ENCODE measurements around the gene ABCC9.
"Not testable (repeated sequence)": the region's sequence is repeated elsewhere in the genome, so short reads cannot be mapped to it uniquely, and the experiment has no call there.

Gene ABCC9

DNA sequence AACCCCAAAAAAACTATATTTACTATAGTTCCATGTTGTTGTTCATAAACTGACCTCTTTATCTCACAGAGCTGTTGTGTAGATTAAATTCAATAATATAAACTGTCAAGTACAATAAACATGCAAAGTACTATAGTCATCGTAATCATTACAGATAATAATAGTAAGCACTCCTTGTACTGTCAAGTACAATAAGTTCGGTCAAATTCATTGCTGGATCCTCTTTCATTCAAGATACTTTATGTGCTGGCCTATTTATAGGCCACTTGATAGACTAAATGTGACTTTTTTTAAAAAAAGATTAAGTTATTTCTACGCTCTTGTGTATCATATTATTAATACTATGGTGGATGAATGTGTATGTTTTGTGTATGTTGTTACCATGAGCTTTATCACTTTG is 127.5 kb downstream of the ABCC9 start:
- no peak for DNase-seq

GRCh38 chr12:21813125-21813524 is 128.1 kb downstream of the ABCC9 start:
- DNase-seq: no peak

GRCh38 chr12:21812340-21812739 is 128.9 kb downstream of the ABCC9 start:
- DNase-seq: not testable (repeated sequence)

DNA sequence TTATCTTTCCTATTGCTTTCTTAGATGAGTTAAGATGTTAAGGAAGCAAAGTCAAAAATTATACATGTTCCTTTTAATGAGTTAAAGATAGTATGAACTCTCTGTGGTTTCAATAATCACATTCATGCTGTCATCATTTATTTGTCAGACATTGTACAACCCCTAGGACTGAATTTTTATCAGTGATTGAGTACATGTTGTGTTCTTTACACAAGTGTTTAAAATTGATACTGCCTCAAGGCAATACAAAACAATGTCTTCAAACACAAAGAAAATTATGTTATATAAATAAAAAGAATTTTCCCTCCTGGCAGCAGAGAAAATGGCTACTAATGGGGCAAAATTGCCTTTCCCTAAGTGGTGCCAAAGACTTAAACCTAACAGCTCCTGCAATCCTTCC is 132.1 kb downstream of the ABCC9 start:
- no peak for DNase-seq

- no peak for DNase-seq
Measured at GRCh38 chr12:21806255-21806654, 135.0 kb downstream of the ABCC9 start.

GRCh38 chr12:21801522-21802288 is 139.5 kb downstream of the ABCC9 start:
- no peak for DNase-seq

GRCh38 chr12:21800011-21800410 is 141.2 kb downstream of the ABCC9 start:
- no peak for DNase-seq

DNA sequence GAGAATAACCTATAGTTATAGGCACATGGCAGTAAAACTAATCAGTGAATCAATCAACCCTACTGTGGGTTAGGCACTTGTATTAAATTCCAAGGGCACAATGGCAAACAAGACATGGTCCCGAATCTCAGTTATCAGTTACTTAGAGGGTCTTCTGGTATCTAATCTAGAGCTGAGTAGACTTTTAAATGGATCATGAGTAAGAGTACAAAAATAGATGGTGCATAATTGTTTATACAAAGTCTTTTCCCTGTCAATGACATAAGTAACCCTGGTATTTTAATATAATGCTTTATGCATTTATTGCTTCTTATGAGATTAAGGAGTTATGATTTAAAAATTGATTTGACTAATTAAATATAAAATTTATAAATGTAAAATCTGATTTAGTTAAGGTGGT is 143.7 kb downstream of the ABCC9 start:
- no peak for DNase-seq

DNA sequence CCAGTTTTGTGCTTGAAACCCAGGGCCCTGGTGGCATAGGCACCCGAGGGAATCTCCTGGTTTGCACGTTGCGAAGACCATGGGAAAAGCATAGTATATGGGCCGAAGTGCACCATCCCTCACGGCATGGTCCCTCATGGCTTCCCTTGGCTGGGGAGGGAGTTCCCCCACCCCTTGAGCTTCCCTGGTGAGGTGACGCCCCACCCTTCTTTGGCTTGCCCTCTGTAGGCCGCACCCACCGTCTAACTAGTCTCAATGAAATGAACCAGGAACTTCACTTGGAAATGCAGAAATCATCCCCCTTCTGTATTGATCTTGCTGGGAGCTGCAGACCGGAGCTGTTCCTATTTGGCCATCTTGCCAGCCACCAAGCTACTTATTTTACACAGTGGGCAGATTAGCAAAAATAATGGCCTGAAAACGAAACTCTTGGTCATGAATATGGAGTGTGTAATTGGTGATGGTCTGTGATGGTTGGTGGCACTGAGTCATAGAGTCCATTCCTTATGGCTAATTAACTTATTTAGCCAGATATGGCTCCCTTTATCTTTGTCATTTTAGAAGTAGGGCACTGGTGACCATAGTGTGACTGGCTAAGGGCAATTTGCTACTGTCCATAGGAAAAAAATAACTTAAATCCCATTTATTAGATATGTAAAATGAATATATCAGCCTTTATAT is 145.4 kb downstream of the ABCC9 start:
- DNase-seq: no peak

DNA sequence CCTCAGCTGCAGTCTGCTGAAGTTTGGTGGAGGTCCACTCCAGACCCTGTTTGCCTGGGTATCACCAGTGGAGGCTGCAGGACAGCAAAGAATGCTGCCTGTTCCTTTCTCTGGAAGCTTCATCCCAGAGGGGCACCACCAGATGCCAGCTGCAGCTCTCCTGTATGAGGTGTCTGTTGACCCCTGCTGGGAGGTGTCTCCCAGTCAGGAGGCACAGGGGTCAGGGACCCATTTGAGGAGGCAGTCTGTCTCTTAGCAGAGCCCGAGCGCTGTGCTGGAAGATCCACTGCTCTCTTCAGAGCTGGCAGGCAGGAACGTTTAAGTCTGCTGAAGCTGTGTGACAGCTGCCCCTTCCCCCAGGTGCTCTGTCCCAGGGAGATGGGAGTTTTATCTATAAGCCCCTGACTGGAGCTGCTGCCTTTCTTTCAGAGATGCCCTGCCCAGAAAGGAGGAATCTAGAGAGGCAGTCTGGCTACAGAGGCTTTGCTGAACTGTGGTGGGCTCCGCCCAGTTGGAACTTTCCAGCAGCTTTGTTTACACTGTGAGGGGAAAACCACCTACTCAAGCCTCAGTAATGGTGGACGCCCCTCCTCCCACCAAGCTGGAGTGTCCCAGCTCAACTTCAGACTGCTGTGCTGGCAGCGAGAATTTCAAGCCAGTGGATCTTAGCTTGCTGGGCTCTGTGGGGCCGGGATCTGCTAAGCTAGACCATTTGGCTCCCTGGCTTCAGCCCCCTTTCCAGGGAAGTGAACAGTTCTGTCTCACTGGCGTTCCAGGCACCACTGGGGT is 146.2 kb downstream of the ABCC9 start:
- not testable (repeated sequence) for DNase-seq

GRCh38 chr12:21789687-21790086 is 151.5 kb downstream of the ABCC9 start:
- DNase-seq: not testable (repeated sequence)

DNA sequence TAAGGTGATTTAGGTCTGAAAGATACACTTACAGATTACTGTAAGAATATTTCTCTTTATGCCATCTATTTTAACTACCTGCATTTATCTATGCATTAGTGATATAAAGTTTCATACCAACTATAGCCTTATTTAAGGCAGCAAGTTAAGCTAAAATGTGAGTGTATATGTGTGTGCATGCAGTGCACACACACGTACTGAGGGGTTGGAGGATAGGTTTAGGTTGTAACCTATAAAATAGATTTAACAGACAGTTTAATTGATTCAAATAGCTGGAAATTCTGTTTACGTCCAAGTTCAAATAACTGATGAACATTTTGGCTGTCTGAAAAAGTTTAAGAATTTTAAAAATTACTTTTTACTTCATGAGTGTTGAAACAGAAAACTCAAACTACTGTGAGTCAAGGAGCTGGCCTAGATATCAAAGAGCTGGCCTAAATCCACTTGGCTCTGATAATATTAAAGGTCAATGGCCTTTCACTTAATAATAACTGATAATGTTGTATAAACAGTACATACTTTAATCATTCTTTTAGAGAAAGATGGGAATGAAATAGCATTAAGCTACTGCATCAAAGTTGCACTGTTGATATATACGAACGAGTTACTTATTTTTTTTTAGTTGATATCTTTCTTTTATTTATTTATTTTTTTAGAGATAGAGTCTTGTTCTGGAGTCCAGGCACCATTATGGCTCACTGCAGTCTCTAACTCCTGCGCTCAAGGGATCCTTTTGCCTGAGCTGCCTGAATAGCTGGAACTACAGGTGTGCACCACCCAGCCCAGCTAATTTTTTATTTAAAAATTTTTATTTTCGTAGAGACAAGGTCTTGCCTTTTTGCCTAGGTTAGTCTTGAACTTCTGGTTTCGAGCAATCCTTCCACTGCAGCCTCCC is 152.9 kb downstream of the ABCC9 start:
- no peak for DNase-seq

GRCh38 chr12:21786041-21786531 is 155.1 kb downstream of the ABCC9 start:
- DNase-seq: no peak

DNA sequence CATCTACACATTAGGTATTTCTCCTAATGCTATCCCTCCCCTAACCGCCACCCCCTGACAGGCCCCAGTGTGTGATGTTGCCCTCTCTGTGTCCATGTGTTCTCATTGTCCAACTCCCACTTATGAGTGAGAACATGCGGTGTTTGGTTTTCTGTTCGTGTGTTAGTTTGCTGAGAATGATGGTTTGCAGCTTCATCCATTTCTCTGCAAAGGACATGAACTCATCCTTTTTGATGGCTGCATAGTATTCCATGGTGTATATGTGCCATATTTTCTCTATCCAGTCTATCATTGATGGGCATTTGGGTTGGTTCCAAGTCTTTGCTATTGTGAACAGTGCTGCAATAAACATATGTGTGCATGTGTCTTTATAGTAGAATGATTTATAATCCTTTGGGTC is 158.5 kb downstream of the ABCC9 start:
- DNase-seq: not testable (repeated sequence)

DNA sequence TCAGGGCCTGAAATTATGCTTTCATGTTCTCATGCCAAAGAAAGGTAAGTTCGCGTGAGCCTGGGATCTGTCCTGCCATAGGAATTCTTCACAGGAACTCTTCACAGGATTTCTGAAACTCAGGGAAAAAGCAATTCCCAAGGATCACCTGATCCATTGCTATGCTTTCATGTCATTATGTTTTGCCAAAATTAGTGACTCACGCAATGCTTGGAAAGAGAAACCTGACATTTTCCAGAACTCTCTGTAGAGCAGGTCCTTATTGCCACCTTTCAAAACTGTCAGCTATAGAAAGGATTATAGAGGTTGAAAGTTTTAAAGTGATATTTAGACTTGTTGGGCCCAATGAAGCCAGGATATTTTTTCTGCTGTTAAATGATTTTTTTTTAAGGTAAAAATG is 160.4 kb downstream of the ABCC9 start:
- DNase-seq: no peak

DNA sequence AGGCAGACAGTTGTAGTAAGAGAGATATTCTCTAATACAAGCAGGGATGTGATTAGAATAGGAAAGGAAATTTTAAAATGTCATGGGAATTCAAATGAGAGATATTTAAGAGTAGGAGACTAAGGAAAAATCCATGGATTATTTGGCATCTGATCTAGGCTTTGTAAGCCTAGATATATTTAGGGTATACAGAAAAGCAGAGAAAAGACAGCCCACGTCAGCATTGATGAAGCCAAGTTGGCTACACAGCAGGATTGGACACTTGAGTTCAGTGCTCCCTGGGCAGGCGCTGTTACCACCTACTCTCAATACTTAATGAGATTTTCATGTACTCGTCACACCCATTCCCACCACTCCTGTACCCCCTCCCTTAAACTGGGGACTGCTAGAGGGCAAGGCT is 165.1 kb downstream of the ABCC9 start:
- DNase-seq: no peak

GRCh38 chr12:21775133-21775820 is 165.9 kb downstream of the ABCC9 start:
- DNase-seq: no peak

DNA sequence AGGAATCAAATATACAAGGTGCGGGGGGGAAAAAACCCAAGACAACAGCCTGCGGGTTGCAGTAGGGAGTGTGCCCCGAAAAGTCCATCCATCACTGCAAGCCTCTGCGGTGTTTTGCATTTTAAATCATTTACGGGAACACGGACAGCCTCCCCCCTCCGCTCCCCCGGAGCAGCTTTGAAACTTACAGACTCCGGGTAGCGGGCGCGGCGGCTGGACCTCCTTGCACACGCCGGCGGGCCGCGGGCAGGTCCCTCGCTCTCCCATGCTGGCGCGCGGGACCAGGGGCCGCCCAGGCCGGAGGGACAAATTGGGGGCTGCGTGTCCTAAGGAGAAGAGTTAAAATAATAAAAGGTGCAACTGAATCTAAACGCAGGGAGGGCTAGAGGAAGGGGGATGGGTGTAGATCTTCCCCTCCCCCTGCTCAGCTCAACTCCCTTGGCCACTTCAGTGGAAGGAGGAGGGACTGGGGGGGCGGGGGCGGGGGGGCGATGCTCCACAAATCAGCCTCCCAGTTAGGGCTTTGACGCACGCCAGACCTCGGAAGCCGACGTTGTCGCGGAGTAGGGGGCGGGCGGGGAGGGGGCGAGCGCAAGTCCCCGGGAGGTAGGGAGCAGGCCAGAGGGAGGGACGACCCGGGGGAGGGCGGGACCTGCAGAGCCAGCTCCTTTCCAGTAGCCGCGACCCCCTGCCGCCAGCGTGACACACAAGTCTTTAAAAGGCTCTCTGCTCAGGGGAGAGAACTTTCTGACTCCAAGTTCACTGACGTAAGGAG is 166.7 kb downstream of the ABCC9 start, which contains the start of gene KCNJ8:
Gene KCNJ8, minus strand, starts transcription at position 349 of the 775 bp plus-strand sequence. CDS start 1,090 bp downstream, outside the sequence.
- no peak for DNase-seq

DNA sequence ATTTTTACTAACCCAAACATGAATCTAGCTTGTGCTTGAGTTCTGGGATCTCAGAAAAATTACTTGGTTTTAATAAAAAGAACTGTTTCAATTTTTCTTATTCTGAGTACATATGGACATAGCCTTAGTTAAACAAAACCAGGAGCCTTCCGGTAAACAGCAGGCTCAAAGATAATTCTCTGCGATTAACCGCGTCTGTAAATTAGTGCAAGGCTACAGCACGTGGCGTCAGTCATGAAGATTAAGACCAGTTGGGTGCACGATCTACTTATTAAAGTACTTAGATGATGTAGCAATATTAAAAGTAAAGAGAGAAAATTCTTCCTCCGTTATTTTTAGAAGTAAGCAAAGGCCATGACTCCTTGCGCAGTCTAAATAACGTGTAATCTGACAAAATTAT is 167.4 kb downstream of the ABCC9 start:
- no peak for DNase-seq

DNA sequence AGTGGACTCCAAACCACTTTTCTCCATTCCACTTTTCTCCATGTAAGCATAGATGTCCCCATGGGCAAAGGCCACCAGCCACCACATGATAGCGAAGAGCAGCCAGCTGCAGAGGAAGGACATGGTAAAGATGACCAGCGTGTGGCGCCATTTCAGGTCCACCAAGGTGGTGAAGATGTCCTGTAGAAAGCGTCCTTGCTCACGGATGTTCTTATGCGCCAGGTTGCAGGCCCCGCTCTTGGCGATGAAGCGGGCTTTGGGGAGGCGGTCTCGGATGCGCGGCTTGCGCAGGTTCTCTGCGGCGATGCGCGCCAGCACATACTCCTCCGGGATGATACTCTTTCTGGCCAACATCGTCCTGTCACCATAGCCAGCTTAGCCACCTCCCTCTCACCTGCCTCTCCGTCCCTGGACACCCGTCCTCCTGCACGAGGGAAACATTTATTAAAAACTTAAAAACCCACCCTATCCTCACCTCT is 167.9 kb downstream of the ABCC9 start:
- no peak for DNase-seq

GRCh38 chr12:21771311-21771710 is 169.9 kb downstream of the ABCC9 start:
- no peak for DNase-seq
